Stomach (tissue), 9 donors: ENCODE results near the gene DACT2. TPM values are rescaled to one million over a fixed set of nuclear protein-coding genes. Genes with fewer than 3 reads are reported as not detected.

Source experiments
- DNase-seq, 2 donors: peaks; one replicate each; pipeline versions ENCODE4 v3.0.0 to v3.0.0-alpha.2; 2013 to 2019
- H3K27ac ChIP-seq, 5 donors: fragments of 200-600 bp in 4 of 5; sonication (generic) in 4 of 5; one replicate each; pipeline ENCODE4 v1.5.1; 2013 to 2019; ENCODE audit warnings: mild to moderate bottlenecking in 1 of 5, moderate library complexity in 1 of 5
- H3K27me3 ChIP-seq, 3 donors: fragments of 200-600 bp; sonication (generic); one replicate each; pipeline ENCODE4 v1.5.1; 2017 to 2019; ENCODE audit warnings: mixed run types in 1 of 3
- H3K36me3 ChIP-seq, 4 donors: fragments of 200-600 bp; sonication (generic); 1 replicate in 3 of 4; 2 replicates in 1 of 4; pipeline ENCODE4 v1.5.1; 2016 to 2019
- H3K4me1 ChIP-seq, 4 donors: fragments of 200-600 bp; sonication (generic); one replicate each; pipeline ENCODE4 v1.5.1; 2016 to 2019
- H3K4me3 ChIP-seq, 4 donors: fragments of 200-600 bp; sonication (generic) in 3 of 4; one replicate each; pipeline ENCODE4 v1.5.1; 2016 to 2019; ENCODE audit warnings: mild to moderate bottlenecking in 1 of 4
- H3K9me3 ChIP-seq, 4 donors: fragments of 200-600 bp; sonication (generic); one replicate each; pipeline ENCODE4 v1.5.1; 2016 to 2019
- EP300 ChIP-seq: sonication (generic); formaldehyde crosslinking; IDR thresholded peaks from one replicate; pipeline ENCODE4 v1.6.1; 2017; ENCODE audit warnings: antibody characterized with exemption
- POLR2A ChIP-seq, 4 donors: fragments of 450-650 bp; IDR thresholded peaks; one replicate each; pipeline ENCODE4 v1.6.1; 2016; ENCODE audit warnings: antibody characterized with exemption in 4 of 4, control low read depth in 2 of 4, mild to moderate bottlenecking in 1 of 4, moderate library complexity in 1 of 4
- POLR2AphosphoS5 ChIP-seq, 3 donors: sonication (generic); formaldehyde crosslinking; IDR thresholded peaks; one replicate each; pipeline ENCODE4 v1.6.1; 2016; ENCODE audit warnings: antibody characterized with exemption in 3 of 3
- WGBS, 5 donors: extraction: QIAGEN DNeasy Blood & Tissue Kit in 3 of 5; methylation state at CpG; one replicate each; pipeline versions ENCODE4 v1.1.5 to v1.1.7; 2013 to 2018; 5-methylcytosine and 5-hydroxymethylcytosine counted together
- intact Hi-C: fragments of 100-400 bp; cut with DNase I; formaldehyde crosslinking; loops from one replicate; pipeline ENCODE4 v1.15.1; 2023; ENCODE audit warnings: low total_unique reads
- polyA plus RNA-seq, 3 donors: library from polyadenylated mRNA; stranded (reverse); fragments of 200-250 nt; gene quantifications; one replicate each; pipeline ENCODE4 v1.2.3, GENCODE V29; 2013
- total RNA-seq, 5 donors: library from RNA; depleted of rRNA; stranded (reverse); fragments of >200 nt; gene quantifications; one replicate each; pipeline versions ENCODE4 v1.1.0 to v1.2.3, GENCODE V29; 2014 to 2016
- TF ChIP-seq, protein P1 (sequence below), 7 experiments: fragments of 450-650 bp in 4 of 7; fragments of 200-600 bp in 3 of 7; sonication (generic) in 3 of 7; IDR thresholded peaks; one replicate each; pipeline ENCODE4 v1.5.1; 2016 to 2019; ENCODE audit warnings: antibody characterized with exemption in 7 of 7, control low read depth in 2 of 7, mild to moderate bottlenecking in 1 of 7
- donor health status: healthy with polysubstance abuse.
- donor health status: Bipolar disorder and iron deficiency.
- donor health status: healthy.

DACT2 gene
- total and polyA plus RNA-seq, 8 donors, result 0.44 to 4.9 (median 0.74) TPM; not detected in 2

DNA sequence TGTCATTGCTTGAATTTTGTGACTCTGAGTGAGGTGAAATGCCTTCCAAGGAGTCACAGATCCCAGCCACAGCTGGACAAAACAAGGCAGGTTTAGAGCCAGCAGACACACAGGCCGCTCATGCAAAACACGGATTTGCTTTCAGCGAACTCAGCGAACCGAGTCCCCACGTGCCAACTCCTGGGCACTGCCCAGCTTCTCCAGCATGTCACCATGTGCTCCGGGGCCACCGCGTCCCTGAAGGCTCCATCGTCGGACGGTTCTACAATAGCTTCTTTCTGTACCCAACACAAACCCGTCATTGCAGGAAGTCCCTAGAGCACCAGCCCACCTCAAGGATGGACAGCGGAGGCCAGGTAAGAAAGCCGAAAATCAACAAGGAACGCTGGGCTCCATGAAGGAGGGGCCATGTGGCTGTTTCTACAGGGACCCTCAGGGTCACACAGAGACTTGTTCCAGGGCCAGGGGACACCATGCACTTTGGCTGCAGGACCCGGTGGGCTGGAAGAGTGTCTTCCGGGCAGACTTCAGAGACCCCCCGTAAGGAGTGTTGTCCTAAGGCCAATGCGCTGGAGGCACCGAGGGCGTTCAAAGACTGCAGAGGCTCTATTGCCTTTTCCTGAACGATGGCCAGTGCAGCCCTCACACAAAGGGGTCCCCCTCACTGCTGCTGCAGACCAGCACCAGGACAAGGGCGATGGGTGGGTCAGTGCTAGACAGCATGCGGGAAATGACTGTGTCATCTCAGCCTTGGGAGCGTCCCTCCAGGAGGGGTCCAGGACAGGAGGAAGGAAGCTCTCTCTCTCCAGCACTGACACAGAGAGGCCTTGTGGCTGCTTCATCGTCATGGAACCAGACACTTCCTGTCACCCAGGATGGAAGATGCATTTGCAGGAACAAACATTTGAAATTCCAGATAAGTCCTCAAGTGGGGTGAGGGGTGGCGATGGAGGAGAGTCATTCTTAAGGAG lies 19.8 kb downstream of the DACT2 start:
- 89 to 94% (median 92%) methylated on average over 26 to 28 of the region's 28 CpGs for WGBS, 5 donors
- TF ChIP-seq EP300 (no peak), POLR2AphosphoS5 (IDR thresholded peaks at IDR 0.05) (no peak), POLR2A (IDR thresholded peaks at IDR 0.05) (no peak)
- no peak overlapping the region for H3K27ac ChIP-seq
- no peak overlapping the region for H3K4me3 ChIP-seq
- intact Hi-C loops, result no loop called here
- no peaks in the 10 kb centered on the region for H3K36me3 ChIP-seq
- H3K27me3 ChIP-seq, result no peaks in the 10 kb centered on the region
- H3K4me1 ChIP-seq, result peaks cover 0 to 4% (median 0%) of the 10 kb centered on the region in 4 donors
- H3K9me3 ChIP-seq, result no peaks in the 10 kb centered on the region
- no peak for DNase-seq

DNA sequence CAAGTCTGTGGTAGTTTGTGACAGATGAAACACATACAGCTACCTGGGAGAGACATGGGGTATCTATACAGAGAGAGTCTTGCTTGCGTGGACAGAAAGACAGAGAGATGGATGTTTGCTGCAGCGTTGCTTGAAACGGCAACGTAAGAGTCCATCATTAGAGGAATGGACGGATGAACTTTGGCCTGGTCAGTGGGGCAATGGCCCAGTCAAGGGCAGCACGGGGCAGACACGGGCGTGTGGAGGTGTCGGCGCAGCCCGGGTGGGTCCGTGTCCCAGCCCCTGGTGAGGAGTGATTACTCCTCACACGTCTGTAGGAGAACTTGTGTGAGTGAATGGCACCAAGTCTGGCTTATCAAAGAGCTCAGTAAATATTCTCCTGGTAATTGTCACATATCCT lies 21.9 kb downstream of the DACT2 start:
- Histone ChIP-seq H3K27ac (no peak overlapping the region), H3K4me3 (no peak overlapping the region), H3K9me3 (no peaks in the 10 kb centered on the region), H3K27me3 (no peaks in the 10 kb centered on the region), H3K4me1 (peaks cover 0 to 4% (median 0%) of the 10 kb centered on the region in 4 donors), H3K36me3 (no peaks in the 10 kb centered on the region)
- intact Hi-C loops, result no loop called here
- no peak for DNase-seq
- TF ChIP-seq POLR2AphosphoS5 (IDR thresholded peaks at IDR 0.05) (no peak), EP300 (no peak), POLR2A (IDR thresholded peaks at IDR 0.05) (no peak)
- TF ChIP-seq, protein P1, sequence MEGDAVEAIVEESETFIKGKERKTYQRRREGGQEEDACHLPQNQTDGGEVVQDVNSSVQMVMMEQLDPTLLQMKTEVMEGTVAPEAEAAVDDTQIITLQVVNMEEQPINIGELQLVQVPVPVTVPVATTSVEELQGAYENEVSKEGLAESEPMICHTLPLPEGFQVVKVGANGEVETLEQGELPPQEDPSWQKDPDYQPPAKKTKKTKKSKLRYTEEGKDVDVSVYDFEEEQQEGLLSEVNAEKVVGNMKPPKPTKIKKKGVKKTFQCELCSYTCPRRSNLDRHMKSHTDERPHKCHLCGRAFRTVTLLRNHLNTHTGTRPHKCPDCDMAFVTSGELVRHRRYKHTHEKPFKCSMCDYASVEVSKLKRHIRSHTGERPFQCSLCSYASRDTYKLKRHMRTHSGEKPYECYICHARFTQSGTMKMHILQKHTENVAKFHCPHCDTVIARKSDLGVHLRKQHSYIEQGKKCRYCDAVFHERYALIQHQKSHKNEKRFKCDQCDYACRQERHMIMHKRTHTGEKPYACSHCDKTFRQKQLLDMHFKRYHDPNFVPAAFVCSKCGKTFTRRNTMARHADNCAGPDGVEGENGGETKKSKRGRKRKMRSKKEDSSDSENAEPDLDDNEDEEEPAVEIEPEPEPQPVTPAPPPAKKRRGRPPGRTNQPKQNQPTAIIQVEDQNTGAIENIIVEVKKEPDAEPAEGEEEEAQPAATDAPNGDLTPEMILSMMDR (IDR thresholded peaks at IDR 0.05), result no peak
- 69 to 83% (median 71%) methylated on average over 6 to 13 of the region's 13 CpGs for WGBS, 5 donors

DNA sequence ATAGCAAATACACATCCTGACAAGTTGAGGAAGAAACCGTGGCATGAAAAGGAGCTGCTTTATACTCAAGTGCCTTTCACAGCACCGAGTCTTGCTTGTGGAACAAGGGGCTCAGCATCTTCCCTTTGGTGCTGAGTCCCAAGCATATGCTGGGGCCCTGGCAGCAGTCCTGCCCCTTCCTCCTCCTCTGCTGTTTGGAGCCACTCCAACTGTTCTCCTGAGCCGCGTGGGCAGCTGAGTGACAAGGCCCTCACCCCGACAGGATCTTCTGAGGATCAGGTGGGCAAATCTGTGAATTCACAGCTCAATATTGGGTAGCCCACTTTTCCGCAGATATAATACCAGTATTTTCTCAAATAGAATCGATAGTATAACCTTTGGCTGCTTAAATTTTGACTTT lies 24.7 kb downstream of the DACT2 start:
- no peak for DNase-seq
- Histone ChIP-seq H3K4me1 (no peaks in the 10 kb centered on the region), H3K4me3 (no peak overlapping the region), H3K27ac (no peak overlapping the region), H3K9me3 (no peaks in the 10 kb centered on the region), H3K36me3 (no peaks in the 10 kb centered on the region), H3K27me3 (peaks cover 0 to 6% (median 0%) of the 10 kb centered on the region in 3 donors)
- intact Hi-C loops, result no loop called here
- 67 to 81% (median 72%) methylated on average over 7 of the region's 7 CpGs for WGBS, 5 donors
- TF ChIP-seq POLR2A (IDR thresholded peaks at IDR 0.05), result no peak
- TF ChIP-seq, protein P1 (IDR thresholded peaks at IDR 0.05), result no peak
- TF ChIP-seq POLR2AphosphoS5 (IDR thresholded peaks at IDR 0.05), result no peak
- no peak for TF ChIP-seq EP300

DNA sequence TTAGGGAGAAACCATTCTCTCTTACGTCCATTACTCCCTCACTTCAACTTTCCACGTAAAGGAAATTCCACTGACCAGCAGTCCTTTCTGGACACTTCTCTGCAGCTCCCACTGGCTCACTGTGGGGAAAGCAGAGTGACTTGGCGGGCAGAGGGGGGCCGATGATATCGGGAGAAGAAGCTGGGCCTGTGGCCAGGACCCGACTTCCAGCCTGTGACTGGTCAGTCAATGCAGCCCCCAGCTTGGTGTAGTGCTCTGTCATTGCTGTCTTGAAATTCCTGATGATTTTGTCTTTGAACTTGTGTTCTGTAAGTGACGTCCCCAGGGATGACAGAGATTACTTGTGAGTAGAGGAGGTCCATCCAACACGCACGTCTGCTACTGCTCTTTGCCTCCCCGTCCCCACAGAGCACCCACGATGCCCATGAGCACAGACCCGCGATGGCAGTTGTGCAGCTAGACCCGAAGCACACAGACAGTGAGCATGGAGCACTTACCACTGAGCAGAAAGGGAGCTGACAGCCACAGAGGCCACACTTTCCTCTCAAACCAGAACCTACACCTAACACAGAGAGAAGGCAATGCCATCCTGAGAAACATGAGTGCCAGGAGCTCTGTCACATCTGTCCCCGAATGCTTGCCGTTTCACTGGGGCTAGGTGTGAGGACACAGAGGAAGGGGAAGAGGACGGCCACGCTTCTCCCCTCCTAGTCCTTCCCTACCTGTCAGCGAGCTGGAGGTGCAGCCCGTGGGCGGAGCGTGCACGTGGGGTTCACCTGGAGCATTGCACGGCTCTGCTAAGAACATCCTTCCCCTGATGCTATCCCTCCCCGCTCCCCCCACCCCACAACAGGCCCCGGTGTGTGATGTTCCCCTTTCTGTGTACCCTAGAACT lies 25.7 kb downstream of the DACT2 start:
- no peak overlapping the region for H3K4me3 ChIP-seq
- intact Hi-C loops, result no loop called here
- TF ChIP-seq, protein P1 (IDR thresholded peaks at IDR 0.05), result no peak
- TF ChIP-seq POLR2A (IDR thresholded peaks at IDR 0.05), result no peak
- TF ChIP-seq EP300, result no peak
- TF ChIP-seq POLR2AphosphoS5 (IDR thresholded peaks at IDR 0.05), result no peak
- no peak for DNase-seq
- H3K36me3 ChIP-seq, result no peaks in the 10 kb centered on the region
- H3K4me1 ChIP-seq, result no peaks in the 10 kb centered on the region
- H3K27me3 ChIP-seq, result peaks cover 0 to 15% (median 0%) of the 10 kb centered on the region in 3 donors
- 79 to 83% (median 82%) methylated on average over 24 to 26 of the region's 26 CpGs for WGBS, 5 donors
- no peak overlapping the region for H3K27ac ChIP-seq
- no peaks in the 10 kb centered on the region for H3K9me3 ChIP-seq
